Measurements from ENCODE around the gene FOXD3. TPM values are rescaled to one million over a fixed set of nuclear protein-coding genes. Genes with fewer than 3 reads are reported as not detected.

FOXD3 gene
- total RNA-seq, 1 donor from 2014 or later = not detected

DNA sequence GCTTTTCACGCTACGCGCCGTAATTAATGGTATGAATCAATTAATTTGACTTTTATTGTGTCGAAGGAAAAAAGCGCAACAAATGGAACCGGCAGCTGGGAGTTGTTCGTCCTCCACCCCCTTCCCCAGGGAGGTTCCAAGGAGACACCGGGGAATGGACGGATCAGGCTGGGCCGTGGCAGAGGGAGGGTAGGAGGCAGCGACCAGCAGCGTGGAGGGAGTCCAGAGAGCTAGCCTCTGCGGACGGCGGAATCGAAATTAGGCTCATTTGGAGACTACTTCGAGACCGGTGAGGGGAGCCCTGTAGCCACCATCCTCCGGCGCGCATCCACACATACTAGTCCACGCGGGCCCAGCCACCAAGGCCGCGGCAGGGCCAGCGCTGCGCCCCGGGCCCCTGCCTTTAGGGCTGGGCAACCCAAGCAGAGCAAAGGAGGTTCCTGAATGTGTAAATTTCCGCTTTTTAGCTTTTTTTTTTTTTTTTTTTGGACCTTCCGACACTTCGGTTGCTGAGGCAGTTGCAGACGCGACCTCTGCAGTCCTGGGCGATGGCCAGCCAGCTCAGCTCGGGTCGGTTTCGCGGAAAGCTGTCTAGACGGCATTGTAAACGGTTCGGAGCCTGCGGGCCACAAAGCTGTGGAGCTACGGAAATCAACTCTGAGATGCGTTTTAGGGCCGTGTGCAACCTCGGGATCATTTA lies 2.2 kb upstream of the FOXD3 start:
- intact Hi-C loops (cut with micrococcal nuclease) = loop anchor here (10.0 kb wide), 1 partner anchor 455 kb away; the partner anchor contains the start of gene ROR1

DNA sequence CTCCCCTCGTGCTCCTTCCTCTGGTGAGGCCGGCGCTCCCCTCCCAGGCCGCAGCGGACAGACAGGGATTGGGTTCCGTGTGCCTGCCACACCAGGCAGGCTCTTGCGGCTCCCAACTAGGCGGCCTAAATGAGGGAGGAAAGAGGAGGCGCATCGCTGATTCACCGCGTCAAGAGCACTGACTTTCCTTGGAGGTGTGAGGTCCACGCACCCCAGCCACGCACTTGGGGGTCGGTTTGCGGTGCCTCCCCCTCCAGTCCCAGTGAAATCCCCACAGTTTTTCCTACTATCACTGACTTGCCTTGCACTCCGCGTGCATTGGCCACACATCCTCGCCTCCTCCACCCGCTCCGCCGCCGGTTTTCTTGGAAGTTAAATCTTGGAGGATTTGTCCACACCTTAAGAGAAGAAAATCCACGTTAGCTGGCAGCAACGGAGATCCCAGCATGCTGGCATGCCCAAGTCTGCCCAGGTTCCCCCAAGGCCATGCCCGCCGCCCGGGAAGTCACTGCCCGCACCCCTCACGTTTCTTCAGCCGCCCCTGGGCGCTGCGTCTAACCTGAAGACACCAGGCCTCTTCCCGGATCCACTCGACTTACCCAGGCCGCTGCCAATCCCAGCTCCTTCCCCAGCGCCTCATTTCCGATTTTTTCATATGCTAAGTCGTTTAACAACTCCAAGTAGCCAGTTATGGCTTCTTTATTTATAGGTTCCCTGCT lies 1.1 kb upstream of the FOXD3 start:
- intact Hi-C loops (cut with micrococcal nuclease) = loop anchor here (10.0 kb wide), 1 partner anchor 454 kb away; the partner anchor contains the start of gene ROR1

DNA sequence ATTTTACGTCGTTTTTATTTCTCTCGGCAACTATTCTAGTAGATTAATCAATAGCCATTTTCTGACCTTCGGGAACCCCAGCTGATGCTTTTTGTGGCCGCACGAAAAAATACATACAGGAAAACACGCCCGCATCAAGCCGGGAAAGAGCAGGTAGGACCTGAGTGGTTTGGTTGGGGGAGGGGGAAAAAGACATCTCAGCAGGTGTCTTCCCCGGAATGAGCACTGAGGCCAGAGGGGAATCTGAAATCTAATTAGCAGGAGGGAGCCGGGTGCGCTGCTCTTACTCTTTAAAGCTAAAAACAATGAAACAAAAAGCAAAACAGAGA lies 618 bp upstream of the FOXD3 start:
- intact Hi-C loops (cut with micrococcal nuclease) = loop anchor here (1.0 to 10.0 kb wide), 2 partner anchors 9 to 453 kb away; partner anchors contain the start of gene ROR1

DNA sequence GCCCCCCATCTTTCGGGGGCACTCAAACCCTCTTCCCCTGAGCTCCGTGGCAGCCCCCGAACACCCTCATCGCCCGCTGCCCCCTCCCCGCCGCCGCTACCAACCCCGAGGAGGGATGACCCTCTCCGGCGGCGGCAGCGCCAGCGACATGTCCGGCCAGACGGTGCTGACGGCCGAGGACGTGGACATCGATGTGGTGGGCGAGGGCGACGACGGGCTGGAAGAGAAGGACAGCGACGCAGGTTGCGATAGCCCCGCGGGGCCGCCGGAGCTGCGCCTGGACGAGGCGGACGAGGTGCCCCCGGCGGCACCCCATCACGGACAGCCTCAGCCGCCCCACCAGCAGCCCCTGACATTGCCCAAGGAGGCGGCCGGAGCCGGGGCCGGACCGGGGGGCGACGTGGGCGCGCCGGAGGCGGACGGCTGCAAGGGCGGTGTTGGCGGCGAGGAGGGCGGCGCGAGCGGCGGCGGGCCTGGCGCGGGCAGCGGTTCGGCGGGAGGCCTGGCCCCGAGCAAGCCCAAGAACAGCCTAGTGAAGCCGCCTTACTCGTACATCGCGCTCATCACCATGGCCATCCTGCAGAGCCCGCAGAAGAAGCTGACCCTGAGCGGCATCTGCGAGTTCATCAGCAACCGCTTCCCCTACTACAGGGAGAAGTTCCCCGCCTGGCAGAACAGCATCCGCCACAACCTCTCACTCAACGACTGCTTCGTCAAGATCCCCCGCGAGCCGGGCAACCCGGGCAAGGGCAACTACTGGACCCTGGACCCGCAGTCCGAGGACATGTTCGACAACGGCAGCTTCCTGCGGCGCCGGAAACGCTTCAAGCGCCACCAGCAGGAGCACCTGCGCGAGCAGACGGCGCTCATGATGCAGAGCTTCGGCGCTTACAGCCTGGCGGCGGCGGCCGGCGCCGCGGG lies 837 bp downstream of the FOXD3 start:
- intact Hi-C loops (cut with micrococcal nuclease) = loop anchor here (1.0 to 10.0 kb wide), 2 partner anchors 7 to 452 kb away; partner anchors contain the start of gene ROR1

DNA sequence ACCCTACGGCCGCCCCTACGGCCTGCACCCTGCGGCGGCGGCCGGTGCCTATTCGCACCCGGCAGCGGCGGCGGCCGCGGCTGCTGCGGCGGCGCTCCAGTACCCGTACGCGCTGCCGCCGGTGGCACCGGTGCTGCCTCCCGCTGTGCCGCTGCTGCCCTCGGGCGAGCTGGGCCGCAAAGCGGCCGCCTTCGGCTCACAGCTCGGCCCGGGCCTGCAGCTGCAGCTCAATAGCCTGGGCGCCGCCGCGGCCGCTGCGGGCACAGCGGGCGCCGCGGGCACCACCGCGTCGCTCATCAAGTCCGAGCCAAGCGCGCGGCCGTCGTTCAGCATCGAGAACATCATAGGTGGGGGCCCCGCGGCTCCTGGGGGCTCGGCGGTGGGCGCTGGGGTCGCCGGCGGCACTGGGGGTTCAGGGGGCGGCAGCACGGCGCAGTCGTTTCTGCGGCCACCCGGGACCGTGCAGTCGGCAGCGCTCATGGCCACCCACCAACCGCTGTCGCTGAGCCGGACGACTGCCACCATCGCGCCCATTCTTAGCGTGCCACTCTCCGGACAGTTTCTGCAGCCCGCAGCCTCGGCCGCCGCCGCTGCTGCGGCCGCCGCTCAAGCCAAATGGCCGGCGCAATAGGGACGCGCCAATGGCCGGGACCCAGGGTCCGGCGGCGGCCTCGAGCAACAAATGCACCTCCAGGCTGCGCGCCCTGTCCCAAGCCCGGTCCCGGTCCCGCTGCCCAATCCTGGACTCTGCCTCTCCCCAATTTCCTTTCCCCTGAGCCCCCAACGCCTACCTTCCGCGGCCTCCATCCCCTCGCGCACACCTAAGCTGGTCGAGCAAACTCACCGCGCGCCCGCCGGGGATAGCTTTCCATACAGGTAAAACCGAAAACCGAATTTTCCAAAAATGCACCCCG lies 1.8 kb downstream of the FOXD3 start:
- intact Hi-C loops (cut with micrococcal nuclease) = loop anchor here (10.0 kb wide), 1 partner anchor 451 kb away; the partner anchor contains the start of gene ROR1

DNA sequence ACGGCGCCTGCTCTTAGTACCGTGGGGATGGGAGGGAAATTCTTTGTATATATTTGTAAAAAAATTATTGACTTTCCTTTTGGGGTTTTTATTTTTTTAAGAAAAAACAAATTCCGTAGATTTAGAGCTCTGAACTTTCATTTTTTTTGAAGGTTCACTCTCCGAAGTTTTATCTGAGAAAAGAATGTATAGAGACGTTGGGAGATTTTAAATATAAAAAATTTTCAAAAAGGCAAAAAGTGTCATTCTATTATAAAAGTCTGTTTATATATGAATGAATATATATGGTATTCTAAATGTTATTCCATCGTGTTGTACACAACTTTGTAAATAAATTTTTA lies 2.4 kb downstream of the FOXD3 start:
- intact Hi-C loops (cut with micrococcal nuclease) = loop anchor here (5.0 to 10.0 kb wide), 2 partner anchors 198 to 450 kb away; partner anchors contain the start of genes EFCAB7, ITGB3BP and ROR1

DNA sequence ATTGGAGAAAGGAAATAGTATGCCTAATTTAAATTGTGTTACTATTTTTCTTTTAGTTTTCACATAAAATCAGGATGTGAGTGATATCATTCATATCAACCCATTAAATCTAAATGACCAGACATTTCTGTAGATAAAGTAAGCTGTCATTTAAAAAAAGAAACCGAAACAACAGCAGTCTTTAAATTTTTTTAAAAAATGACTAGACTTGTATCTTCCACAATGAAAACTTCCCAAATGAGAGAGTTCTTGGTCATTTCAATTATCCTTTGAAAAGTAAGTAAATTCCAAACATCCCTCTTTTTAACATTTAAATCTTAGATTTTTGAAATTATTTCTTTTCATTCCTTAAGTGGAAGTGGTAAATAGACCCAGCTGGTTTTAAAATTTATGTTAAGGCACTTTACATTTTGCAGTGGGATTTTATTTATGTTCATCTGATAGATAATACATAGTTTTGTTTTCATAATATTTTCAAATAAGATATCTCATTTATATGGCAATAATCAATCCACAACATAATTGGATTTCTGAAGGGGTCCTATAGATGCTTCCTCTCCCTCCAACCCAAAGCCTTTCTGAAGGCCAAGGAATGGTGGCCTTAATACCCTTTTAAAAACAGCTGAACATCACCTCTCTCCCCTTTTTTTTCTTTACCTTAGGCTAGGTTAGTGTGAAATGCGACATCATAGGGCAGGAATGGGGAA lies 3.1 kb downstream of the FOXD3 start:
- intact Hi-C loops (cut with micrococcal nuclease) = loop anchor here (5.0 to 10.0 kb wide), 2 partner anchors 197 to 449 kb away; partner anchors contain the start of genes EFCAB7, ITGB3BP and ROR1

DNA sequence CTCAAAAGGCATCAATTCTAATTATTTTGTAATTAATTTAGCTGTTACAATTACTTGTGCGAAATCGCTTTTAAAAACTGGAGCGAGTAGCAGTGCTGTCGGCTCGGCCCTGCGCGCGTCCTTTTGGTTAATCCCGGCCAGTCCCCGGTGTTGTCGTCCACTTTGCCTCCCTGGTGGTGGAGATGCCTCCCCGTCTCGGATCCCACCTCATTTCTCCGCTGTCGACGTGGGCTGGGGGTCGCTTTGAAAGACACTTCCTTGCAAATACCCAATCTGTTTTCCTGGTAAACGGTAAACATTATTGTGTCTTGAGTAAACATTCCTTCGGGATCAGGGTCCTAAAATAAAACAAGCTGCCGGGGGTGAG lies 3.7 kb downstream of the FOXD3 start:
- intact Hi-C loops (cut with micrococcal nuclease) = loop anchor here (5.0 to 10.0 kb wide), 2 partner anchors 196 to 449 kb away; partner anchors contain the start of genes EFCAB7, ITGB3BP and ROR1

DNA sequence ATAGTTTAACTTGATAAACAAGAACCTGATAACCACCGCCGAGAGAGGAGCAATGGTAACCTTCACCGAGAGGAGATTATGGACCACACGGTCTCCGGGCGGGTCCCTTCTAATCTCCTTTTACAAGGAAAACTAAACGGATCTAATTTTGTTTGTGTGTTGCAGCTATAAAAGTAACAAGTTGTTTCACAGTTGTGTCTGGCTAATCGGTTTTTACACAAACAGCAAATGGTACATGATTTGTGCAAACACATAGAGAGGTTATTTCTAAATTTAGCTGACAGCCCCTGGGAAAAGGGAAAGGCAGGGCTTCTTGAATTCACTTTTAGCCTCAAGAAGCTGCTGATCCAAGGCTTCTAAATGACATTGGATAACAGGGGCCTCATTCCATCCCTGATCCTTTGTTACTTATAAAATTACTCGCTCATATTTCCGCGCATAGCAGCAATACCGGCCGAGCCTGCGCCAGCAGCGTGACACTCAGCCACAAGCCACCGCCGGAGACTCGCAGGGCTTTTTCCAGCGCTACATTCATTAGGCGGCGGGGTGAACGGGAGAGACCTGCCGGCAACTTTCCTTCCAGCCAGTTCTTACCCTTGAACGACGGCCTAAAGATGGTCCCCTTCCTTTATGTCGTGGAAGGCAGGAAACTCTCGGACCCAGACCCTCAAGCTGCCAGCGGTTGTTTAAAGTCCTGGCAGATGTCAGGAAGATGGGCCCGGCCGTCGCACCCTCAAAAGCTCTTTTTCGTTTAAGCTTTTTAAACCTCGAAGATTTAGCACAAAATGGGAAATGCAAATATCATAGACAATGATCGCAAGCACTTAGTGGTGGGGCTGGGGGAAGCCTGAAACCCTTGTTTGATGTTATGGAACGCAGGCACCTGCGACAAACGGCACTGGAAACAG lies 4.4 kb downstream of the FOXD3 start:
- intact Hi-C loops (cut with micrococcal nuclease) = loop anchor here (1.0 to 10.0 kb wide), 4 partner anchors 7 to 448 kb away; partner anchors contain the start of genes EFCAB7, ITGB3BP and ROR1

DNA sequence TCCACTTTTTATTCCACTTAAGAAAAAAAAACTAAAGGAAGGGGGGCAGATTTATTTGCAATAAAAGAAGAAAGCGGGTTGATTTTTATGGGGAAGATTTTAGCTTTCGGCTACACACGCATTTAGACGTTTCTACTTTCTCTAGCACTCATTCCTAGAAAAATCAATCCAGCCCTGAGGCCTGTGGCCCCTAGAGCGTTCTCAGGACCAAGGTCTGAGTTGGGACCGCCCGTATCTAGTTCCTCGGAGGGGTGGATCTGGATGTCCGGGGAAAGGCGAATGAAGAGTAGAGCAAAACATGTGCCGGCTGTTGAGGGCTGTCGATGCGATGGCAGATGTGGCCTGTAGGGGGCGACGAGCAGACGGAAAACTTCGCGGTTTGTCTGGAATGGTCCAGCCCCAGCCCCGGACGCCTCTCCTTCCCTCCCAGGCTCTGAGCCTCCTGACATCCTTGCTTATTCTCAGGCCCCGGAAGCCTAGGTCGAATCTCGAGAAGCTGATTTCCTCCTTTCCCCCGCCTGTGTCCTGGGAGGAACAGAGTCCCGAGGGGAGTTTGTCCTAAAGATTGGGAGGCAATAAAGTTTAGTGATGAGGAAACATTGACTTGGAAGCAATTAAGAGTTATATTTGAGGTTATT lies 5.2 kb downstream of the FOXD3 start:
- intact Hi-C loops (cut with micrococcal nuclease) = loop anchor here (1.0 to 10.0 kb wide), 4 partner anchors 8 to 447 kb away; partner anchors contain the start of genes EFCAB7, ITGB3BP and ROR1

DNA sequence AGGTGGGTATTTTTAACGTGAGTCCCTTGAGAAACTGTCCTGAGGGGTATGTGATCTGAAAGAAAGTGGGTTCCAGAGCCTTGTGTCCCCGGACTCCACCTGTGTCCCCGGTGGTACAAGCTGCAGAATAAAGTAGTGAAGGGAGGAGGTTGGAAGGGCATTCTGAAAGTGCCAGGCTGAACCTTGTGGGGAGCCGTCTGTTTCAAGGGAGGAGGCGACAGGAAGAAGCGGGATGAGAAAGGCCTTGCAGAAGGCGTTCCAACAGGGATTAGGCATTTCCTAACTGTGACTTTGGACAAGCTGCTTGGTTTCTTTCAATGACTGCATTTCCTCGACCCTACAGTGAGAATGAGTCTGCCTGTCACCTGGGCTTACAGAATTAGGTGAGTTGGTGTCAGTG lies 5.8 kb downstream of the FOXD3 start:
- intact Hi-C loops (cut with micrococcal nuclease) = loop anchor here (5.0 to 10.0 kb wide), 2 partner anchors 194 to 447 kb away; partner anchors contain the start of genes EFCAB7, ITGB3BP and ROR1

DNA sequence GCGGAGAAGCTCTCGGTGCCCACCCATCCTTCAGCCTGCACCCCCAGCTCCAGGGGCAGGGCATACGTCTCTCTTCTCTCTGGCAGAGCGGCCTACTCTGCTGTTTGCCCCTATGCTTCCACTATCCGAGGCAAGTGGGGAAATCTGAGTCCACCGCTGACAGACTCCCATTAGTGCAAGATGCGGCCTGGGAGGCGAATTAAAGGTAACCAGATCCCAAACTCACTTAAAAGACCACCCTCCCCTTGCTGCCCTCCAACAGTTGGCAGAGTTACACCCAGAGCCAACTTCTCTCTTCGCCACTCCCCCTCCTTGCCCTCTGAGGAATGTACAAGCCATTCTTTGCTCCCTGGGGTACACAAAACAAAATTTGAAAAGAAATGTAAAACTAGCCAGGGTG lies 6.4 kb downstream of the FOXD3 start:
- intact Hi-C loops (cut with micrococcal nuclease) = loop anchor here (5.0 to 10.0 kb wide), 2 partner anchors 194 to 446 kb away; partner anchors contain the start of genes EFCAB7, ITGB3BP and ROR1

DNA sequence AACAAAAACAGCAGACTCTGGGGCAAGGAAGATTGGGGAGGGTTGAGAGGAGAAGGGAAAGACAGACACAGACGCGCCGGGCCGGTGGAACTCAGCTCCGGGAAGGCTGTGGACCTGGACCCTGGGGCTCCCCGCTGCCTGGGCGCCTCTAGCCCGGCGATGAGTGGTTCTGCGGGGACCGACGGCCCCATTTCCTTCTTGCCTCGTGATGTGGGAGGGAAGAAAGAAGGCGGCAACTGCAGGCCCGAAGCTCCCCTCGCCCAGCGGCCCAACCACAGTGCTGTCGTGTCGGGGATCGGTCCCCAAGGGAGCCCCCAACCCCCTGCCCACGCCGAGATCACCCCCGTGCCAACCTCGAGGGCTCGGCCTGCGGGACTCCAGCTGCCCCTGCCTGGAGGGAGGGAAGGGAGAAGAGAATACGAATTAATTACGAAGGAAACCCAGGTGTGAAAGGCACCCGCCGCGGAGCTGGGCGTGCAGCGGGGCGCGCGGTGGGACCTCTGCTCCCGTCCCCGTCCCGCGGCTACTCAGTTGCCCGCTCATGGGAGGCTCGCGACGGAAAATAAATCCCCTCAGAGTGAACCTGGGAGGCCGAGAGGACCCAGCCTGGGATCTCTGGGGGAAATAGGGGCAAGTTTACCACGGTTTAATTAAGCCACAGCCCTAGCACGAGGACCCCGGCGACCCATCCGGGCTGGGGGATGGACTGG lies 7.4 kb downstream of the FOXD3 start:
- intact Hi-C loops (cut with micrococcal nuclease) = loop anchor here (1.0 to 10.0 kb wide), 3 partner anchors 7 to 445 kb away; partner anchors contain the start of genes EFCAB7, FOXD3, ITGB3BP and ROR1

DNA sequence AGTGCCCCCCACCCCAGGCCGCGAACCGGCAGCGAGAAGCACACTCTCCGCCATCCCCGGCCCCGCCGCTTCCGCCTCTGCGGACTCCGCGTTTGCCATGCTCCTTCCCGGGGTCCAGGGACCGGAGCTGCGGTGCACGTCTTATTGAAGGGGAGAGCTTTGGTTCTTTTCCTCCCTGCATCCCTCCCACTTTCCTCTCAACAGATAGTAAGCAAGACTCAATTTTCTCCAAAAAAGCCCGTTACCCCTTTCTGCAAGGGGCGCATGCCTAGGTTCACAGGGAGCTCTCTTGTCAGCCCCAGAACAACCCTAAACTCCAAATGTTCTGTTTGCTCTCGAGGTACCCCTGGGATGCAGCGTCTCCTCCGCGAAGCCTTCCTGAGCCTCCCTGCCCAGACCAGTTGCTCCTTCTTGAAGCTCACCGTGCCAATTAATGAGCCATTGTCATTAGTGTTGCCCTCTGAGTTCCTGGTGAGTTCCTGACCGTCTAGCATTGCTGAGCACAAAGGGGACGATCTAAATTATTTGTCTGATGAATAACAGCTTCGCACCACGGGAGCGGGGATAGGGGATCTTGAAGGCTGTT lies 8.1 kb downstream of the FOXD3 start:
- intact Hi-C loops (cut with micrococcal nuclease) = loop anchor here (1.0 kb wide), 1 partner anchor 8 kb away; the partner anchor contains the start of gene FOXD3

DNA sequence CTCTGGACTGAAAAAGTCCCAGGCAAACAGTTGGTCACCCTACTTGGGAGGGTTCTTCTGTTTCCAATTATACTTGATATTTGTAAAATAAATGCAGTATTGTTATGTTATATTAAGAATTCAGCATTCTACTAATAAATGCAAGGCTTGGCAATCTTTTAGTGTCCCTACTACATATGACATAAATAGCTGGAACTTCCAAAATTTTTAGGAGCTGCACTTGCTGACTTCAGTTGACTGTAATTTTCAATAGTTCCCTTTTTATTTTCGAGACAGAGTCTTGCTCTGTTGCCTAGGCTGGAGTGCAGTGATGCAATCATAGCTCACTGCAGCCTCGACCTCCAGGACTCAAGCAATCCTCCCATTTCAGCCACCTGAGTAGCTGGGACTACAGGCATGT lies 20.0 kb downstream of the FOXD3 start:
- intact Hi-C loops (cut with micrococcal nuclease) = no loop called here

DNA sequence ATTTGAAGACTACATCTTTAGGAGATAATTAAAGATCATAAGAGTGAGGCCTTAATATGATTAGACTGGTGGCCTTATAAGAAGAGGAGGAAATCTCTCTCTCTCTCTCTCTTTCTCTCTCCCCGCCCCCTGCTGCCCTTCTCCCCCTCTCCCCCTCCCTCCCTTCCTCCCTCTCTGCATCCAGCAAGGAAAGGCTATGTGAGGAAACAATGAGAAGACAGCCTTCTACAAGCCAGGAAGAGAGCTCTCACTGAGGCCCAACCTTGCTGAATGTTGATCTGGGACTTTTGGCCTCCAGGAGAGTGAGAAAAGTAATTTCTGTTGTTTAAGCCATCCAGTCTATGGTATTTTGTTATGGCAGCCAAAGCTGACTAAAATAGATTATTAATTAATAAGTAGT lies 21.6 kb downstream of the FOXD3 start:
- intact Hi-C loops (cut with micrococcal nuclease) = no loop called here

Data from T-helper 2 cell treated with Interferon-gamma antibody and Interleukin-4, amounts not matched to agents 100 ng/mL and 5 ng/mL, for 36 hours (primary cell).